Measurements from ENCODE around the gene HLA-F. TPM values are rescaled to one million over a fixed set of nuclear protein-coding genes. Genes with fewer than 3 reads are reported as not detected.

HLA-F gene
- total RNA-seq, 4 donors from 2014 or later, result 8.7 to 56.1 (median 31.0) TPM

- intact Hi-C loops (cut with DNase I), result no loop called here
- H3K9me3 ChIP-seq, result no peaks in the 10 kb centered on the region
- no peak overlapping the region for H3K27ac ChIP-seq
- no peak for DNase-seq
- H3K4me3 ChIP-seq, result no peak overlapping the region
- H3K27me3 ChIP-seq, result peaks cover 0 to 6% (median 0%) of the 10 kb centered on the region in 4 donors
- 20 to 62% methylated on average over 1 to 2 of the region's 2 CpGs for WGBS, 2 donors
- peaks cover 9 to 31% (median 25%) of the 10 kb centered on the region in 3 donors for H3K4me1 ChIP-seq
- H3K36me3 ChIP-seq, result no peaks in the 10 kb centered on the region
- no peak for TF ChIP-seq POLR2A (IDR thresholded peaks at IDR 0.05)
These were observed 41.4 kb downstream of the HLA-F start for GRCh38 chr6:29764422-29765196.

GRCh38 chr6:29769336-29769735 lies 46.1 kb downstream of the HLA-F start:
- peaks cover 0 to 8% (median 0%) of the 10 kb centered on the region in 4 donors for H3K27me3 ChIP-seq
- WGBS, 2 donors, result 63 to 68% methylated on average over 3 of the region's 3 CpGs
- H3K4me3 ChIP-seq, result no peak overlapping the region
- no peaks in the 10 kb centered on the region for H3K9me3 ChIP-seq
- TF ChIP-seq CTCF (IDR thresholded peaks at IDR 0.05) (no peak), POLR2A (IDR thresholded peaks at IDR 0.05) (no peak)
- no peaks in the 10 kb centered on the region for H3K36me3 ChIP-seq
- intact Hi-C loops (cut with DNase I), result no loop called here
- no peak overlapping the region for H3K27ac ChIP-seq
- H3K4me1 ChIP-seq, result peaks cover 9 to 12% (median 9%) of the 10 kb centered on the region in 3 donors
- DNase-seq, result no peak

- H3K27me3 ChIP-seq, result peaks cover 0 to 8% (median 0%) of the 10 kb centered on the region in 4 donors
- H3K27ac ChIP-seq, result no peak overlapping the region
- no peak for DNase-seq
- no peak overlapping the region for H3K4me3 ChIP-seq
- H3K4me1 ChIP-seq, result peaks cover 0 to 2% (median under 1%) of the 10 kb centered on the region in 3 donors
- intact Hi-C loops (cut with DNase I), result no loop called here
- no peak for TF ChIP-seq CTCF (IDR thresholded peaks at IDR 0.05)
- no peak for TF ChIP-seq POLR2A (IDR thresholded peaks at IDR 0.05)
- H3K36me3 ChIP-seq, result no peaks in the 10 kb centered on the region
- 80 to 83% methylated on average over 2 of the region's 2 CpGs for WGBS, 2 donors
- H3K9me3 ChIP-seq, result no peaks in the 10 kb centered on the region
These were observed 47.1 kb downstream of the HLA-F start for GRCh38 chr6:29770306-29770705.

GRCh38 chr6:29776684-29777083 lies 53.5 kb downstream of the HLA-F start:
- intact Hi-C loops (cut with DNase I), result no loop called here
- no peak for DNase-seq
- 46 to 50% methylated on average over 2 of the region's 2 CpGs for WGBS, 2 donors
- no peak overlapping the region for H3K27ac ChIP-seq
- TF ChIP-seq CTCF (IDR thresholded peaks at IDR 0.05) (no peak), POLR2A (IDR thresholded peaks at IDR 0.05) (no peak)
- no peaks in the 10 kb centered on the region for H3K9me3 ChIP-seq
- no peaks in the 10 kb centered on the region for H3K36me3 ChIP-seq
- H3K4me3 ChIP-seq, result no peak overlapping the region
- no peaks in the 10 kb centered on the region for H3K4me1 ChIP-seq
- H3K27me3 ChIP-seq, result peaks cover 0 to 14% (median 0%) of the 10 kb centered on the region in 4 donors

Small RNA genes within 50 kb of the gene (small RNA-seq; reads per million reads assigned to genes)
- gene AL645939.2 (0 reads per million in 4 donors), gene AL645939.3 (0 reads per million in 4 donors), gene AL645939.4 (0 reads per million in 4 donors), gene RF00019 (0 reads per million in 4 donors)

Other genes starting within 250 kb of the HLA-F start
- gene MAS1L, start 235.5 kb upstream of the HLA-F start, total RNA-seq, result not detected
- gene UBD, start 163.7 kb upstream of the HLA-F start, total RNA-seq, result 10 to 100 TPM in 1 of 4 donors, 1 to 10 TPM in 1, under 1 TPM in 1, not detected in 1; 0.76 to 11.1 (median 1.6) TPM
- not detected for gene OR2H2, start 138.3 kb upstream of the HLA-F start, total RNA-seq
- 10 to 100 TPM in 2 of 4 donors, 1 to 10 TPM in 2; 4.1 to 19.5 (median 8.5) TPM for gene GABBR1, start 90.3 kb upstream of the HLA-F start, total RNA-seq
- gene MOG, start 66.3 kb upstream of the HLA-F start, total RNA-seq, result not detected
- gene ZFP57, start 42.3 kb upstream of the HLA-F start, total RNA-seq, result 1 to 10 TPM in 1 of 4 donors, not detected in 3; 2.4 TPM
- under 1 TPM in 2 of 4 donors, not detected in 2; 0.18 to 0.27 TPM for gene HLA-G, start 104.4 kb downstream of the HLA-F start, total RNA-seq
- 1,000 to 10,000 TPM in 1 of 4 donors, 100 to 1,000 TPM in 3; 182 to 1,095 (median 304) TPM for gene HLA-A, start 219.1 kb downstream of the HLA-F start, total RNA-seq

All from esophagus squamous epithelium (tissue), 5 donors.